Esophagus squamous epithelium (tissue), 4 donors: ENCODE measurements around the gene MAEA.

Source experiments
- POLR2A ChIP-seq, 4 donors: fragments of 450-650 bp; IDR thresholded peaks; one replicate each; pipeline ENCODE4 v1.6.1; 2017; ENCODE audit warnings: antibody characterized with exemption in 4 of 4, mild to moderate bottlenecking in 4 of 4, moderate library complexity in 3 of 4
- TF ChIP-seq, protein P1 (sequence below), 6 experiments: fragments of 450-650 bp in 4 of 6; fragments of 200-600 bp in 2 of 6; sonication (generic) in 2 of 6; IDR thresholded peaks; one replicate each; pipeline ENCODE4 v1.5.1; 2016 to 2019; ENCODE audit warnings: antibody characterized with exemption in 6 of 6, mild to moderate bottlenecking in 4 of 6, moderate library complexity in 4 of 6

DNA sequence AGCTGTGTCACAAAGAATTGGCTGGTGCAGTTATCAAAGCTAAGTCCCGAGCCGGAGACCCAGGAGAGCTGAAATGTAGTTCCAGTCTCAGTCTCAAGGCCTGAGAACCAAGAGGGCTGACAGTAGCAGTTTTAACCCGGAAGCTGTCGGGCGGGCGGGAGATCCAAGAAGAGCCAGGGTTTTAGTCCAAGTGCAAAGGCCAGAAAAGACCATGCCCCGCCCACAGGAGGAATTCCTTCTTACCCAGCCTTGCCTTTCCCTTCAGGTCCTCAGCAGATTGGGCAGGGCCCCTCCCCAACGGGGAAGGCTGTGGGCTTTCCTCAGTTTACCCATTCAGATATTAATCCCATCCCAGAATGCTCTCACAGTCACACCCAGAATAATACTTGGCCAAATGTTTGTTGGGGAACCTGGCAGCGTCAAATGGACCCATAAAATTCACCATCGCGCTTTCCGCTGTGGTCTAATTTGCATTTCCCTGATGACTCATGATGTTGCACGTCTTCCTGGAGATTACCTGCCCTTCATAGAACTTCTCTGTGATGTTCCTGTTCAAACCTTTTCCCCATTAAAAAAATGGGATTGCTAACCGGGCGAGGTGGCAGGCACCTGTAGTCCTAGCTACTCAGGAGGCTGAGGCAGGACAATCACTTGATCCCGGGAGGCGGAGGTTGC, 16.2 kb downstream of the MAEA start:
- TF ChIP-seq, protein P1, sequence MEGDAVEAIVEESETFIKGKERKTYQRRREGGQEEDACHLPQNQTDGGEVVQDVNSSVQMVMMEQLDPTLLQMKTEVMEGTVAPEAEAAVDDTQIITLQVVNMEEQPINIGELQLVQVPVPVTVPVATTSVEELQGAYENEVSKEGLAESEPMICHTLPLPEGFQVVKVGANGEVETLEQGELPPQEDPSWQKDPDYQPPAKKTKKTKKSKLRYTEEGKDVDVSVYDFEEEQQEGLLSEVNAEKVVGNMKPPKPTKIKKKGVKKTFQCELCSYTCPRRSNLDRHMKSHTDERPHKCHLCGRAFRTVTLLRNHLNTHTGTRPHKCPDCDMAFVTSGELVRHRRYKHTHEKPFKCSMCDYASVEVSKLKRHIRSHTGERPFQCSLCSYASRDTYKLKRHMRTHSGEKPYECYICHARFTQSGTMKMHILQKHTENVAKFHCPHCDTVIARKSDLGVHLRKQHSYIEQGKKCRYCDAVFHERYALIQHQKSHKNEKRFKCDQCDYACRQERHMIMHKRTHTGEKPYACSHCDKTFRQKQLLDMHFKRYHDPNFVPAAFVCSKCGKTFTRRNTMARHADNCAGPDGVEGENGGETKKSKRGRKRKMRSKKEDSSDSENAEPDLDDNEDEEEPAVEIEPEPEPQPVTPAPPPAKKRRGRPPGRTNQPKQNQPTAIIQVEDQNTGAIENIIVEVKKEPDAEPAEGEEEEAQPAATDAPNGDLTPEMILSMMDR (IDR thresholded peaks at IDR 0.05) = no peak
- no peak for TF ChIP-seq POLR2A (IDR thresholded peaks at IDR 0.05)
